GM18868 (cell line): ENCODE measurements around the gene GLG1.
A peak's percentile ranks its signal among the peaks of the same experiment; 100 is the strongest.

ENCODE experiments used
- ATAC-seq: cut with Tn5 transposase; IDR thresholded peaks from one replicate; pipeline ENCODE4 v1.9.1; 2021; ENCODE audit warnings: mild to moderate bottlenecking, moderate library complexity; ENCODE audit not compliant: unreplicated experiment

GLG1 gene

GRCh38 chr16:74611721-74612120 lies 4.8 kb upstream of the GLG1 start:
- ATAC-seq: no peak

GRCh38 chr16:74608944-74609343 lies 2.0 kb upstream of the GLG1 start:
- no peak for ATAC-seq

- no peak for ATAC-seq
Observed at GRCh38 chr16:74608381-74608780, 1.5 kb upstream of the GLG1 start.

- no peak for ATAC-seq
Observed at GRCh38 chr16:74607962-74608356, 1.0 kb upstream of the GLG1 start.

GRCh38 chr16:74607310-74607961 lies 522 bp upstream of the GLG1 start:
- peak; percentile 30 for ATAC-seq

GRCh38 chr16:74605746-74606520 lies 981 bp downstream of the GLG1 start:
- ATAC-seq: no peak

- ATAC-seq: no peak
Observed at GRCh38 chr16:74605332-74605731, 1.6 kb downstream of the GLG1 start.

- ATAC-seq: no peak
Observed at GRCh38 chr16:74603848-74604247, 3.1 kb downstream of the GLG1 start.

GRCh38 chr16:74601126-74601871 lies 5.6 kb downstream of the GLG1 start:
- peak; percentile 57 for ATAC-seq

- no peak for ATAC-seq
Observed at GRCh38 chr16:74596586-74596985, 10.3 kb downstream of the GLG1 start.

GRCh38 chr16:74592847-74593246 lies 14.1 kb downstream of the GLG1 start:
- no peak for ATAC-seq

GRCh38 chr16:74591876-74592650 lies 14.9 kb downstream of the GLG1 start:
- ATAC-seq: no peak

- ATAC-seq: no peak
Observed at GRCh38 chr16:74586948-74587347, 20.0 kb downstream of the GLG1 start.

- ATAC-seq: no peak
Observed at GRCh38 chr16:74585846-74586443, 21.0 kb downstream of the GLG1 start.

GRCh38 chr16:74583926-74584666 lies 22.8 kb downstream of the GLG1 start:
- ATAC-seq: no peak

- no peak for ATAC-seq
Observed at GRCh38 chr16:74582970-74583369, 23.9 kb downstream of the GLG1 start.

GRCh38 chr16:74580833-74581232 lies 26.1 kb downstream of the GLG1 start:
- ATAC-seq: peak; percentile 68

- ATAC-seq: no peak
Observed at GRCh38 chr16:74578838-74579237, 28.1 kb downstream of the GLG1 start.

GRCh38 chr16:74578433-74578832 lies 28.5 kb downstream of the GLG1 start:
- ATAC-seq: no peak

GRCh38 chr16:74577882-74578366 lies 29.0 kb downstream of the GLG1 start:
- peak; percentile 51 for ATAC-seq
